GM12874 (cell line): ENCODE data around the gene DLGAP1.

Experiments used
- TF ChIP-seq, protein P1 (sequence below): IDR thresholded peaks from 2 replicates; pipeline ENCODE4 v1.5.1; 2011; ENCODE audit warnings: low read depth, mild to moderate bottlenecking, control low read depth, low read length, moderate library complexity; ENCODE audit not compliant: insufficient read depth

The DLGAP1 gene

DNA sequence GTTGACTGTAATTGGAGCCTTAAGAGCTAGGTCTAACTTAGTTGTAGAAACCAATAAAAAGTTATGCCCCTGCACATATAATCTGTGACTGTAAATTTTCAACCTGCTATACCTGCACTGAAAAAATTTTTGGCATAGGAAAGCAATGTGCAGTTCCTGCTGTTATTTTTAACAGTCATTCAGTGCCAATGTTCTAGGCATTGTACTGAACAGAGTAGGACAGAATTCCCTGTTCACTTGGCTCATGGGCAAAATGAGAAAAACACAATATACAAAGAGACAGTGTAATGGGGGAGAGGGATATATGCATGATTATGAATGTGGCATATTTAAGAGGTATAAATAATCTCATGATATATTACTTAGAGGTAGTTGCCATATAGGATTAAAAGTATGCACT, 547.2 kb downstream of the DLGAP1 start:
- TF ChIP-seq, protein P1, sequence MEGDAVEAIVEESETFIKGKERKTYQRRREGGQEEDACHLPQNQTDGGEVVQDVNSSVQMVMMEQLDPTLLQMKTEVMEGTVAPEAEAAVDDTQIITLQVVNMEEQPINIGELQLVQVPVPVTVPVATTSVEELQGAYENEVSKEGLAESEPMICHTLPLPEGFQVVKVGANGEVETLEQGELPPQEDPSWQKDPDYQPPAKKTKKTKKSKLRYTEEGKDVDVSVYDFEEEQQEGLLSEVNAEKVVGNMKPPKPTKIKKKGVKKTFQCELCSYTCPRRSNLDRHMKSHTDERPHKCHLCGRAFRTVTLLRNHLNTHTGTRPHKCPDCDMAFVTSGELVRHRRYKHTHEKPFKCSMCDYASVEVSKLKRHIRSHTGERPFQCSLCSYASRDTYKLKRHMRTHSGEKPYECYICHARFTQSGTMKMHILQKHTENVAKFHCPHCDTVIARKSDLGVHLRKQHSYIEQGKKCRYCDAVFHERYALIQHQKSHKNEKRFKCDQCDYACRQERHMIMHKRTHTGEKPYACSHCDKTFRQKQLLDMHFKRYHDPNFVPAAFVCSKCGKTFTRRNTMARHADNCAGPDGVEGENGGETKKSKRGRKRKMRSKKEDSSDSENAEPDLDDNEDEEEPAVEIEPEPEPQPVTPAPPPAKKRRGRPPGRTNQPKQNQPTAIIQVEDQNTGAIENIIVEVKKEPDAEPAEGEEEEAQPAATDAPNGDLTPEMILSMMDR: no peak

DNA sequence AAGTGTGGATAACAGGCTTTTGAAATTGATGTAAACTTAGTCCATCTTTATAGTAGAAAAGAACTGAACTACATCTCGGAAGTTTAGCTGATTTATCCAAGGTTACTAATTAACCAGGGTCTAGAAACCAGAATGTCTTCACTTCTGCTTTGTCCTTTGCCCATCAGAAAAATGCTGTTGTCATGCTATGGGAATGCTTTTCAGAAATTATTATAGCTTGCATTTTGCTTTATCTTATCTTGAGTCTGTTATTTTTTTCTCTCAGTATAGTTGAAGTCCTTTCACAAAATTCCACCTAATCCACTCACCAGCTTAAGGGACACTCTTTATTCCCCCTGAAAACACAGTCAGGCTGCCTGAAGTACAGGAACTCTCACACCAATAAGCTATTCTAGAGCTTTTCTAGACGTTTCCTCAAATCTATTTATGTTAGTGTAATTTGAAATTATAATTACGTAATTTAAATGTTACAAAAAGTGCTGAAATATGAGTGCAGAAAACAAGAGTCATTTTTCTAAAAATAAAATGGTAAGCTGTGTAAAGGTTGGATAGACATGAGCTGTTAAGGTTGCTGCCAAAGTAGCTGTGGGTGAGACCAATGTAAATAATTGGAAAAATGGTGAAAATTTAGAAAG, 548.9 kb downstream of the DLGAP1 start:
- TF ChIP-seq, protein P1: no peak

DNA sequence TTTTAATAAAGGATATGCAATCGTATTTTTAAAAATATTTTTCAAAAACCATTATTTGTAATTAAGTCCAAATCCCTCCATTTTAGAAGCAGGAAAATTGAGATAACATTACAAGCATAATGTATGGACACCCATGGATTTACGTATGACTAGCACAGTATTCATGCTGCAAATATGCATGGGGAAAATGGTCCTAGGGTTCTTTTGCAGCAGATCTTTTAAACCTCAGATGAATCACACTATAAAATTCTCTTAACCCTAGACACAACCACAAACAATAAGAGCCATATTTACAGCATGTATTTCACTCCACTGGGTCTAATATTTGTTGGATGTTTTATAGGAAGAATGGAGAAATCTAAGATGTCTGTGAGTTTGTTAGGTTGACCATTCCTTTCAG, 551.8 kb downstream of the DLGAP1 start:
- TF ChIP-seq, protein P1: no peak

DNA sequence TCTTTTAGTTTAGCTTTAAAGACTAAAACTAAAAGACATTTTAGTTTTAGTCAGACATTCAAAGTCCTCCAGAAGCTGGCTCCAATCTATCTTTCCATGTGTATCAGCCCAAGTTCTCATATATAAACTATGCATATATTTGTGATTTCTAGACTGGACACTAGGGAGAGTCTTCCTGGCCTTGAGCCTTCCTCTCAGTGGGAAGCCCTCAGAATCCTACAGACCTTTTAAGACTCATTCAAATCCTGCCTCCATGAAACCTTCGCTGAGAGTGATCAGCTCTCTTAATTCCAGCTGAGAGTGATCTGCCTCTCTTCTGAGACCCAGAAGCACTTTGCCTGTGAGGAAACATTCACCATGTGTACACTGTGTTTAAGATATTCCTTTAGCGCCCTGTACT, 552.4 kb downstream of the DLGAP1 start:
- TF ChIP-seq, protein P1: no peak

DNA sequence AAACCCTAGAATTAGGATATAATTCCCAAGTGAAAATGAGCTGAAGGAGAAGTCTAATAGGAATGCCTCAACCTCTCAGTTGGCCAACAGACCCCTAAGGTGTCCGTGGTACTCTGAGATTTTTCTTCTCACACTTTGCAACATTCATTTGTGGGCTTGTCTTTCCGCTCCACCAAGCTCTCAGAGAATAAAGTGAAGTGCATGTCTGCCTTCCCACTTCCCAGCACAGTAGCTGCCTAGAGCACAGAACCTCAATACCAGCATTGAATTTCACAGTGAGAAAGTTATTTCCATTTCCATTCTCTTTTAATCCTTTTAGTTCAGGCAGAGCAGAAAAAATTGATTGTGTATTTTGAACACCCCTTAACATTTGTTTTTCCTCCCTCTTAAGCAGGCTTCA, 553.3 kb downstream of the DLGAP1 start:
- TF ChIP-seq, protein P1: no peak

DNA sequence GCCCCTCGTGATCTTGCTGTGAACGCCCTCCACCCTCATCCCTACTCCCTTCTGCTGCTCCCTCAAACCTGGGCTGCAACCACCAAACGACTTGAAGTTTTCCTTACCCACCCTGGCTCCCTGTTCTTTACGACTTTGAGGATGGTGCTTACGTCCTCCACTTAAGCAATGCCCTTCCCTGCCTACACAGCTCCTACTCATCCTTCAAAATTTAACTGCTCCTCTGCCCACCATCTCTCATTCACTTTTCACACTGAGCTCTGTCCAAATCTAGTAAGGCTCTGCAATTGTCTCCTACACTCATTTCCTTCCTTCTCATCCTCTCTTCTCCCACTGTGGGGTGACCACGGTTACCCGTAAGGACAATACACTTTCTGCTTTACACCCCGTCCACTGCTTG, 554.1 kb downstream of the DLGAP1 start:
- TF ChIP-seq, protein P1: no peak

DNA sequence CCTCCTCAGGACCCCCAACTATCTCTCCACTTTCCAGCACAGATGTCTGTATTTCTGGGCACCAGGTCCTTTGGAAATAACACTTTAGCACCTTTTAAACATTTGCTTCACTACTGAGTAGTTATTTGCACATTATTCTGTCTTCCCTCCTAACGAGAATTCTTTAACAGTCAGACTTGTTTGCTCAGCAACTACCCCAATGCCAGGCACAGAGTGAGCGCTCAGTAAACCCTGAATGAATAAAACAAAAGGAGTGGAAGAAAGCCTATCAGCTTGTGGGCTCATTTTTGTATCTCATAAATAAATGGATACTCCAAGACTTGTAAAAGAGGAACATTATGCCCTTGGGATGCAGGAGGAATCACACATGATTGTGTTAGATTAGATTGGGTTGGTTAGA, 554.8 kb downstream of the DLGAP1 start:
- TF ChIP-seq, protein P1: no peak
